MM.1S (cell line): ENCODE measurements around the gene ALG9.

Source experiments
- DNase-seq: peaks from one replicate; pipeline ENCODE4 v3.0.0-alpha.2; 2015
- H2AFZ ChIP-seq: fragments of 300-600 bp; sonication (generic); 2 replicates; pipeline ENCODE4 v1.6.0; 2016; ENCODE audit warnings: antibody characterized with exemption, low read length
- H3F3A ChIP-seq: fragments of 300-600 bp; sonication (generic); 2 replicates; pipeline ENCODE4 v1.6.1; 2016; ENCODE audit warnings: mild to moderate bottlenecking, antibody characterized with exemption, low read length, moderate library complexity, mixed read lengths; ENCODE audit not compliant: insufficient read depth
- H3K27ac ChIP-seq: fragments of 300-600 bp; sonication (generic); 2 replicates; pipeline ENCODE4 v1.5.1; 2016; ENCODE audit warnings: mild to moderate bottlenecking, low read length
- H3K27me3 ChIP-seq: fragments of 300-600 bp; sonication (generic); replicated peaks from 2 replicates; pipeline ENCODE4 v1.6.0; 2016; ENCODE audit warnings: low read length; ENCODE audit not compliant: insufficient read depth
- H3K36me3 ChIP-seq: fragments of 300-600 bp; sonication (generic); replicated peaks from 2 replicates; pipeline ENCODE4 v1.6.1; 2016; ENCODE audit warnings: mild to moderate bottlenecking, low read length, mixed read lengths; ENCODE audit not compliant: insufficient read depth
- H3K4me1 ChIP-seq: fragments of 300-600 bp; sonication (generic); 2 replicates; pipeline ENCODE4 v1.6.1; 2016; ENCODE audit warnings: low read length, mixed read lengths
- H3K4me2 ChIP-seq: fragments of 300-600 bp; sonication (generic); 2 replicates; pipeline ENCODE4 v1.6.0; 2016; ENCODE audit warnings: low read depth, low read length
- H3K4me3 ChIP-seq: fragments of 300-600 bp; sonication (generic); 2 replicates; pipeline ENCODE4 v1.5.1; 2016; ENCODE audit warnings: low read length, mixed read lengths
- H3K79me2 ChIP-seq: fragments of 300-600 bp; sonication (generic); 2 replicates; pipeline ENCODE4 v1.6.1; 2016; ENCODE audit warnings: mixed run types, low read length, mixed read lengths
- H3K9ac ChIP-seq: fragments of 300-600 bp; sonication (generic); 2 replicates; pipeline ENCODE4 v1.6.1; 2016; ENCODE audit warnings: low read length, mixed read lengths
- H3K9me2 ChIP-seq: fragments of 300-600 bp; sonication (generic); replicated peaks from 2 replicates; pipeline ENCODE4 v1.6.1; 2016; ENCODE audit warnings: mild to moderate bottlenecking, low read length, mixed read lengths; ENCODE audit not compliant: insufficient read depth
- H3K9me3 ChIP-seq: fragments of 300-600 bp; sonication (generic); replicated peaks from 2 replicates; pipeline ENCODE4 v1.6.1; 2016; ENCODE audit warnings: mild to moderate bottlenecking, low read length, mixed read lengths; ENCODE audit not compliant: insufficient read depth
- H4K20me1 ChIP-seq: fragments of 300-600 bp; sonication (generic); 2 replicates; pipeline ENCODE4 v1.6.1; 2016; ENCODE audit warnings: mild to moderate bottlenecking, low read length, moderate library complexity, mixed read lengths; ENCODE audit not compliant: insufficient read depth
- CTCF ChIP-seq: fragments of 300-600 bp; sonication (generic); IDR thresholded peaks from 2 replicates; pipeline ENCODE4 v1.5.1; 2016; ENCODE audit warnings: antibody characterized with exemption, low read length, mixed read lengths
- EZH2 ChIP-seq: fragments of 300-600 bp; sonication (generic); optimal IDR thresholded peaks from 2 replicates; pipeline ENCODE3; 2017; ENCODE audit warnings: low read depth, mild to moderate bottlenecking, antibody characterized with exemption, low read length, mixed read lengths
- EZH2phosphoT487 ChIP-seq: fragments of 300-600 bp; sonication (generic); IDR thresholded peaks from 2 replicates; pipeline ENCODE4 v1.6.1; 2018; ENCODE audit warnings: antibody characterized with exemption, low read length

Gene ALG9

GRCh38 chr11:111826322-111826950 lies 44.9 kb downstream of the ALG9 start:
- Histone ChIP-seq H3K27me3 (no peaks in the 10 kb centered on the region), H3K36me3 (no peaks in the 10 kb centered on the region), H4K20me1 (no peaks in the 10 kb centered on the region), H3F3A (no peaks in the 10 kb centered on the region), H2AFZ (no peak overlapping the region), H3K4me1 (no peaks in the 10 kb centered on the region), H3K4me2 (no peak overlapping the region), H3K79me2 (no peaks in the 10 kb centered on the region), H3K4me3 (no peak overlapping the region), H3K9me3 (no peaks in the 10 kb centered on the region), H3K9ac (no peak overlapping the region), H3K27ac (no peak overlapping the region), H3K9me2 (no peaks in the 10 kb centered on the region)
- DNase-seq = no peak
- TF ChIP-seq EZH2phosphoT487 = no peak
- no peak for TF ChIP-seq EZH2
- TF ChIP-seq CTCF = no peak

GRCh38 chr11:111823629-111824028 lies 47.8 kb downstream of the ALG9 start:
- Histone ChIP-seq H3K36me3 (no peaks in the 10 kb centered on the region), H3K27me3 (no peaks in the 10 kb centered on the region), H3K9me3 (no peaks in the 10 kb centered on the region), H2AFZ (no peak overlapping the region), H3K4me3 (no peak overlapping the region), H3K9me2 (no peaks in the 10 kb centered on the region), H3K9ac (no peak overlapping the region), H3K4me2 (no peak overlapping the region), H4K20me1 (no peaks in the 10 kb centered on the region; the same call in 1 of the 2 replicates), H3K4me1 (no peaks in the 10 kb centered on the region), H3F3A (no peaks in the 10 kb centered on the region), H3K79me2 (no peaks in the 10 kb centered on the region), H3K27ac (no peak overlapping the region)
- no peak for TF ChIP-seq CTCF
- no peak for TF ChIP-seq EZH2phosphoT487
- no peak for TF ChIP-seq EZH2
- DNase-seq = no peak

GRCh38 chr11:111823131-111823530 lies 48.2 kb downstream of the ALG9 start:
- no peak overlapping the region for H3K27ac ChIP-seq
- H3K36me3 ChIP-seq = no peaks in the 10 kb centered on the region
- TF ChIP-seq EZH2phosphoT487 (no peak), CTCF (no peak), EZH2 (no peak)

More at GRCh38 chr11:111823131-111823530, 48.2 kb downstream of the ALG9 start:
- no peaks in the 10 kb centered on the region for H3K9me2 ChIP-seq
- no peak overlapping the region for H2AFZ ChIP-seq
- no peak overlapping the region for H3K4me3 ChIP-seq
- H3K4me2 ChIP-seq = no peak overlapping the region
- no peaks in the 10 kb centered on the region for H3K27me3 ChIP-seq
- no peaks in the 10 kb centered on the region for H3K9me3 ChIP-seq
- H4K20me1 ChIP-seq = no peaks in the 10 kb centered on the region; the same call in 1 of the 2 replicates
- no peak overlapping the region for H3K9ac ChIP-seq
- H3K79me2 ChIP-seq = no peaks in the 10 kb centered on the region
- H3K4me1 ChIP-seq = no peaks in the 10 kb centered on the region
- no peak for DNase-seq
- no peaks in the 10 kb centered on the region for H3F3A ChIP-seq
